Upper lobe of left lung (tissue), 6 donors: ENCODE results near the gene LPAR4. TPM values are rescaled to one million over a fixed set of nuclear protein-coding genes. Genes with fewer than 3 reads are reported as not detected.

Experiments
- ATAC-seq, 2 donors: fragments of 200-7000 bp; cut with Tn5 transposase; one replicate each; pipeline ENCODE4 v1.9.1; 2022; ENCODE audit warnings: mild to moderate bottlenecking in 2 of 2, moderate library complexity in 2 of 2; ENCODE audit not compliant: low FRiP score in 2 of 2
- DNase-seq, 2 donors: peaks; one replicate each; pipeline ENCODE4 v3.0.0-alpha.2; 2019 to 2020
- H3K27ac ChIP-seq, 4 donors: fragments of 200-600 bp; sonication (generic); one replicate each; pipeline ENCODE4 v1.5.1; 2016 to 2019
- H3K27me3 ChIP-seq, 4 donors: fragments of 200-600 bp; sonication (generic); one replicate each; pipeline ENCODE4 v1.5.1; 2017 to 2019
- H3K36me3 ChIP-seq, 4 donors: fragments of 200-600 bp; sonication (generic); one replicate each; pipeline ENCODE4 v1.5.1; 2016 to 2019
- H3K4me1 ChIP-seq, 4 donors: fragments of 200-600 bp; sonication (generic); one replicate each; pipeline ENCODE4 v1.5.1; 2018 to 2019
- H3K4me3 ChIP-seq, 4 donors: fragments of 200-600 bp; sonication (generic); one replicate each; pipeline ENCODE4 v1.5.1; 2017 to 2019; ENCODE audit warnings: mild to moderate bottlenecking in 2 of 4, moderate library complexity in 1 of 4
- H3K9me3 ChIP-seq, 4 donors: fragments of 200-600 bp; sonication (generic); one replicate each; pipeline ENCODE4 v1.5.1; 2018 to 2019
- CTCF ChIP-seq, 6 experiments: fragments of 450-650 bp in 4 of 6; fragments of 200-600 bp in 2 of 6; sonication (generic) in 2 of 6; IDR thresholded peaks; one replicate each; pipeline ENCODE4 v1.5.1; 2016 to 2019; ENCODE audit warnings: antibody characterized with exemption in 6 of 6
- EP300 ChIP-seq, 4 donors: sonication (generic); formaldehyde crosslinking; IDR thresholded peaks; one replicate each; pipeline ENCODE4 v1.5.1; 2017; ENCODE audit warnings: antibody characterized with exemption in 4 of 4, control low read depth in 2 of 4
- POLR2A ChIP-seq, 4 donors: fragments of 450-650 bp; IDR thresholded peaks; one replicate each; pipeline ENCODE4 v1.5.1; 2016 to 2017; ENCODE audit warnings: antibody characterized with exemption in 4 of 4, mild to moderate bottlenecking in 2 of 4
- POLR2AphosphoS5 ChIP-seq, 2 donors: sonication (generic); formaldehyde crosslinking; IDR thresholded peaks; one replicate each; pipeline ENCODE4 v1.5.1; 2017; ENCODE audit warnings: antibody characterized with exemption in 2 of 2
- WGBS, 2 donors: methylation state at CpG; one replicate each; pipeline ENCODE4 v1.1.5; 2017 to 2018; 5-methylcytosine and 5-hydroxymethylcytosine counted together
- total RNA-seq, 6 donors: library from RNA; depleted of rRNA in 4 of 6; stranded (reverse); fragments of >200 nt in 4 of 6; gene quantifications; one replicate each; pipeline versions ENCODE4 v1.1.0 to v1.2.1, GENCODE V29; 2016 to 2021
- donor health status: DM: no; HTN: no; CAD: no; lungs with moderate emphysema.
- donor health status: DM: no; HTN: yes; CAD: no; lungs with severe emphysema.

LPAR4 gene
- total RNA-seq, 6 donors from 2014 or later: 0.10 to 0.14 TPM; not detected in 4

- no peaks in the 10 kb centered on the region for H3K27me3 ChIP-seq
- H3K36me3 ChIP-seq: no peaks in the 10 kb centered on the region
- DNase-seq (no peak), ATAC-seq (no peak)
- TF ChIP-seq POLR2AphosphoS5 (IDR thresholded peaks at IDR 0.05) (no peak), CTCF (IDR thresholded peaks at IDR 0.05) (no peak), EP300 (IDR thresholded peaks at IDR 0.05) (no peak), POLR2A (IDR thresholded peaks at IDR 0.05) (no peak)
- 70 to 88% methylated on average over 1 of the region's 1 CpG for WGBS, 2 donors
- no peaks in the 10 kb centered on the region for H3K9me3 ChIP-seq
- no peaks in the 10 kb centered on the region for H3K4me1 ChIP-seq
- no peak overlapping the region for H3K27ac ChIP-seq
- no peak overlapping the region for H3K4me3 ChIP-seq
Measured at GRCh38 chrX:78712336-78712735, 35.2 kb upstream of the LPAR4 start.

- H3K27me3 ChIP-seq: no peaks in the 10 kb centered on the region
- ATAC-seq (no peak), DNase-seq (no peak)
- no peaks in the 10 kb centered on the region for H3K4me1 ChIP-seq
- H3K36me3 ChIP-seq: no peaks in the 10 kb centered on the region
- WGBS, 2 donors: 70 to 76% methylated on average over 2 of the region's 2 CpGs
- H3K9me3 ChIP-seq: no peaks in the 10 kb centered on the region
- no peak overlapping the region for H3K27ac ChIP-seq
- H3K4me3 ChIP-seq: no peak overlapping the region
- TF ChIP-seq EP300 (IDR thresholded peaks at IDR 0.05) (no peak), POLR2AphosphoS5 (IDR thresholded peaks at IDR 0.05) (no peak), POLR2A (IDR thresholded peaks at IDR 0.05) (no peak), CTCF (IDR thresholded peaks at IDR 0.05) (no peak)
Measured at GRCh38 chrX:78725287-78725686, 22.2 kb upstream of the LPAR4 start.

- H3K4me3 ChIP-seq: no peak overlapping the region
- TF ChIP-seq EP300 (IDR thresholded peaks at IDR 0.05) (no peak), POLR2A (IDR thresholded peaks at IDR 0.05) (no peak), CTCF (IDR thresholded peaks at IDR 0.05) (no peak), POLR2AphosphoS5 (IDR thresholded peaks at IDR 0.05) (no peak)
Measured at GRCh38 chrX:78746496-78746895, 1.0 kb upstream of the LPAR4 start.

GRCh38 chrX:78747971-78748370, 451 bp downstream of the LPAR4 start:
- no peak overlapping the region for H3K27ac ChIP-seq

More at GRCh38 chrX:78746496-78746895, 1.0 kb upstream of the LPAR4 start:
- H3K27ac ChIP-seq: no peak overlapping the region
- no peaks in the 10 kb centered on the region for H3K9me3 ChIP-seq
- DNase-seq (no peak), ATAC-seq (no peak)
- no peaks in the 10 kb centered on the region for H3K4me1 ChIP-seq
- no peaks in the 10 kb centered on the region for H3K36me3 ChIP-seq
- H3K27me3 ChIP-seq: no peaks in the 10 kb centered on the region

More at GRCh38 chrX:78747971-78748370, 451 bp downstream of the LPAR4 start:
- no peaks in the 10 kb centered on the region for H3K9me3 ChIP-seq
- ATAC-seq: no peak
- peak overlapping the region in 1 of 4 donors; percentile 10 for H3K4me3 ChIP-seq
- no peaks in the 10 kb centered on the region for H3K27me3 ChIP-seq
- TF ChIP-seq EP300 (IDR thresholded peaks at IDR 0.05) (no peak), POLR2AphosphoS5 (IDR thresholded peaks at IDR 0.05) (no peak), POLR2A (IDR thresholded peaks at IDR 0.05) (no peak), CTCF (IDR thresholded peaks at IDR 0.05) (no peak)
- WGBS, 2 donors: 19 to 30% methylated on average over 5 of the region's 5 CpGs
- DNase-seq: no peak
- H3K36me3 ChIP-seq: no peaks in the 10 kb centered on the region
- H3K4me1 ChIP-seq: no peaks in the 10 kb centered on the region
